AG10803 (cell line): ENCODE data around the gene AFF3.

Experiments used
- DNase-seq: peaks from one replicate; pipeline ENCODE4 v3.0.0; 2010; ENCODE audit warnings: low read depth
- H3K4me3 ChIP-seq: 2 replicates; pipeline ENCODE4 v1.5.1; 2011; ENCODE audit warnings: mild to moderate bottlenecking, low read length, control low read depth
- CTCF ChIP-seq: conservative IDR thresholded peaks from 2 replicates; pipeline ENCODE4 v1.5.1; 2011; ENCODE audit warnings: mild to moderate bottlenecking, low read length, control low read depth, inconsistent platforms

Gene AFF3

DNA sequence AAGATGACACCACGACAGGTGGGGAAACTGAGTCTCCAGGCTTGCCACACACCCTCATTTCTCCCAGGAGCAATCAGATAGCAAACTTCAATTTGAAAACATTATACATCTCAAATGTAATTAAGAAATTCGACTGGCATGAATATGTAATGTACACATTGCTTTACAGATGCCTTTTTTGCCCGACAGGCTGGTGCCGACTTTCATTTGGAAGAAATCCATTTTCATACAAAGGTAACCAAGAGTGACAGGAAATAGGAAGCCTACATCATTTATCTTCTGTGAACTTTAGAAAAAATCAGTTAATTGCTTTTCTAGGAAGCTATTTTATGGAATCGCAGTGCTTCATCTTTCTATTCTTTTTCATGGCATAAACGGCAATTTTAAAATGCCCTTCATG is 140.3 kb downstream of the AFF3 start:
- TF ChIP-seq CTCF: no peak

GRCh38 chr2:100000915-100001707 is 141.3 kb downstream of the AFF3 start:
- H3K4me3 ChIP-seq: no peak overlapping the region
- no peak for TF ChIP-seq CTCF
- DNase-seq: no peak

More for the DNA sequence above, 140.3 kb downstream of the AFF3 start:
- H3K4me3 ChIP-seq: no peak overlapping the region
- DNase-seq: no peak

GRCh38 chr2:99998651-99999320 is 143.6 kb downstream of the AFF3 start:
- no peak for DNase-seq
- H3K4me3 ChIP-seq: no peak overlapping the region
- no peak for TF ChIP-seq CTCF

DNA sequence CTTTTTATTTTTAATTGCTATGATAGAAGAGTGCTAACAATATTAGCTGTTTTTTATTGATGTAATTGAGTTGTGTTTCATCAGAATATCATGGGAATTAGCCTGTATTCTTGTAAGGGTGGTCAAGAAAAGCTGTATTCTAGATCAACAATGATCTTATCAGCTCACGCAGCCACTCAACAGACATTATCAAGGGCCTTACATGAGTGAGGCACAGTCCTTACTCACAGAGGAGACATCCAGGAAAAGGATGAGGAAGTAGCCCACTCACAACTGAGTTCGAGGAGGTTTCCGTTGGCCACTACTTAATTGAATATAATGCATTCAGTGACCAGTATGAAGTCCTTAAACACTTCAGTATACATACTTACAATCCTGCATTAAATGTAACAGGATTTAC is 152.5 kb downstream of the AFF3 start:
- no peak for DNase-seq
- no peak for TF ChIP-seq CTCF

GRCh38 chr2:99988599-99988998 is 153.8 kb downstream of the AFF3 start:
- DNase-seq: no peak
- TF ChIP-seq CTCF: no peak
- H3K4me3 ChIP-seq: no peak overlapping the region

More for the DNA sequence above, 152.5 kb downstream of the AFF3 start:
- H3K4me3 ChIP-seq: no peak overlapping the region

GRCh38 chr2:99987160-99987559 is 155.2 kb downstream of the AFF3 start:
- TF ChIP-seq CTCF: no peak

More at GRCh38 chr2:99987160-99987559, 155.2 kb downstream of the AFF3 start:
- H3K4me3 ChIP-seq: no peak overlapping the region
- DNase-seq: no peak
